OCI-LY7 (cell line): Measurements from ENCODE around the gene CRYL1. TPM values are rescaled to one million over a fixed set of nuclear protein-coding genes. Genes with fewer than 3 reads are reported as not detected.

Experiments used
- BruUV-seq: library from RNA; stranded (reverse); fragments of 400-500 nt; replicated peaks from 2 replicates; lab custom pipeline; 2021; lab: Mats Ljungman, UMichigan
- CTCF ChIA-PET: fragments of 300-600 bp; sonication (Branson Sonifier 250); formaldehyde crosslinking; loops from one replicate; lab custom pipeline; 2022; ENCODE audit warnings: antibody characterized with exemption; ENCODE audit not compliant: unreplicated experiment; lab: Charles Lee
- POLR2A ChIA-PET: fragments of 300-600 bp; sonication (Branson Sonifier 250); formaldehyde crosslinking; loops from one replicate; lab custom pipeline; 2022; ENCODE audit warnings: antibody characterized with exemption; lab: Charles Lee
- DNase-seq: peaks from one replicate; pipeline ENCODE4 v3.0.0-alpha.2; 2015; ENCODE audit warnings: low spot score
- H2AFZ ChIP-seq: fragments of 200-600 bp; sonication (generic), shearing (Covaris generic); 2 replicates; pipeline ENCODE4 v1.6.1; 2014; ENCODE audit warnings: mild to moderate bottlenecking, antibody characterized with exemption, low read length, moderate library complexity
- H3K27ac ChIP-seq: fragments of 200-600 bp; sonication (generic); 2 replicates; pipeline ENCODE4 v1.5.1; 2014; ENCODE audit warnings: mixed run types, low read depth, mild to moderate bottlenecking, moderate library complexity, low read length, inconsistent platforms; ENCODE audit not compliant: poor library complexity, severe bottlenecking
- H3K36me3 ChIP-seq: fragments of 200-600 bp; sonication (generic); 2 replicates; pipeline ENCODE4 v1.6.1; 2014; ENCODE audit warnings: mild to moderate bottlenecking, antibody characterized with exemption, low read length, moderate library complexity, mixed read lengths; ENCODE audit not compliant: insufficient read depth
- H3K4me1 ChIP-seq: fragments of 200-600 bp; sonication (generic); 2 replicates; pipeline ENCODE4 v1.5.1; 2014; ENCODE audit warnings: mild to moderate bottlenecking, low read length; ENCODE audit not compliant: insufficient read depth, poor library complexity, severe bottlenecking
- H3K4me2 ChIP-seq: fragments of 200-600 bp; sonication (generic); 2 replicates; pipeline ENCODE4 v1.6.1; 2014; ENCODE audit warnings: mild to moderate bottlenecking, low read length
- H3K4me3 ChIP-seq: fragments of 200-600 bp; sonication (generic); 2 replicates; pipeline ENCODE4 v1.5.1; 2014; ENCODE audit warnings: mild to moderate bottlenecking, low read depth, low read length; ENCODE audit not compliant: poor library complexity, severe bottlenecking
- H3K79me2 ChIP-seq: fragments of 200-600 bp; sonication (generic); 2 replicates; pipeline ENCODE4 v1.6.1; 2016; ENCODE audit warnings: low read depth, mild to moderate bottlenecking, low read length, moderate library complexity, mixed read lengths; ENCODE audit not compliant: insufficient read depth
- H3K9me2 ChIP-seq: fragments of 200-600 bp; sonication (generic); 2 replicates; pipeline ENCODE4 v1.6.1; 2016; ENCODE audit warnings: mild to moderate bottlenecking, low read length, mixed read lengths; ENCODE audit not compliant: insufficient read depth
- H3K9me3 ChIP-seq: fragments of 200-600 bp; sonication (generic); 2 replicates; pipeline ENCODE4 v1.6.1; 2014; ENCODE audit warnings: mild to moderate bottlenecking, mixed run types, low read length, mixed read lengths
- H4K20me1 ChIP-seq: fragments of 200-600 bp; sonication (generic); 2 replicates; pipeline ENCODE4 v1.6.1; 2014; ENCODE audit warnings: mild to moderate bottlenecking, antibody characterized with exemption, low read length, moderate library complexity, mixed read lengths; ENCODE audit not compliant: insufficient read depth
- CTCF ChIP-seq: fragments of 200-600 bp; sonication (generic); conservative IDR thresholded peaks from 2 replicates; pipeline ENCODE4 v1.5.1; 2014; ENCODE audit warnings: mild to moderate bottlenecking, antibody characterized with exemption, low read length, moderate library complexity, mixed read lengths
- EZH2phosphoT487 ChIP-seq: fragments of 200-600 bp; sonication (generic); IDR thresholded peaks from 2 replicates; pipeline ENCODE4 v1.6.1; 2018; ENCODE audit warnings: low read depth, borderline replicate concordance, mild to moderate bottlenecking, mixed run types, antibody characterized with exemption, low read length, moderate library complexity, mixed read lengths
- intact Hi-C: fragments of 100-400 bp; cut with micrococcal nuclease; formaldehyde crosslinking; loops from one replicate; pipeline ENCODE4 v1.10.0; 2022; ENCODE audit not compliant: unreplicated experiment
- total RNA-seq, 2 experiments: library from RNA; depleted of rRNA in 1 of 2; stranded (reverse); fragments of >200 nt in 1 of 2; shearing (Covaris generic) in 1 of 2; gene quantifications; 2 replicates each; pipeline ENCODE4 v1.2.3, GENCODE V29; 2014 to 2022

The CRYL1 gene
- total RNA-seq, 2 experiments from 2014 or later: not detected

GRCh38 chr13:20369886-20370361 lies 155.7 kb downstream of the CRYL1 start:
- ChIA-PET CTCF (no interaction called here), POLR2A (interaction anchor here (0.7 kb wide), 1 partner anchor 79 kb away, joined by 4 read pairs; no protein-coding TSS in a partner anchor)
- no peak for DNase-seq
- no peaks in the 10 kb centered on the region for H4K20me1 ChIP-seq
- H3K79me2 ChIP-seq: no peaks in the 10 kb centered on the region
- no peak overlapping the region for H2AFZ ChIP-seq
- no peak overlapping the region for H3K4me2 ChIP-seq
- no peak for TF ChIP-seq EZH2phosphoT487
- TF ChIP-seq CTCF: no peak
- H3K4me1 ChIP-seq: no peaks in the 10 kb centered on the region
- no peaks in the 10 kb centered on the region for H3K9me2 ChIP-seq
- H3K36me3 ChIP-seq: no peaks in the 10 kb centered on the region
- intact Hi-C loops: no loop called here
- no TSS peak for BruUV-seq
- H3K27ac ChIP-seq: no peak overlapping the region
- H3K9me3 ChIP-seq: no peaks in the 10 kb centered on the region
- H3K4me3 ChIP-seq: no peak overlapping the region

GRCh38 chr13:20366056-20366455 lies 159.6 kb downstream of the CRYL1 start:
- intact Hi-C loops: no loop called here
- CTCF ChIA-PET: no interaction called here

More at GRCh38 chr13:20366056-20366455, 159.6 kb downstream of the CRYL1 start:
- Histone ChIP-seq H2AFZ (no peak overlapping the region), H3K4me3 (no peak overlapping the region), H3K4me1 (no peaks in the 10 kb centered on the region), H3K79me2 (no peaks in the 10 kb centered on the region), H3K27ac (no peak overlapping the region), H4K20me1 (no peaks in the 10 kb centered on the region), H3K4me2 (no peak overlapping the region), H3K9me3 (no peaks in the 10 kb centered on the region), H3K9me2 (no peaks in the 10 kb centered on the region), H3K36me3 (no peaks in the 10 kb centered on the region)
- POLR2A ChIA-PET: interaction anchor here (1.0 kb wide), 1 partner anchor 85 kb away, joined by 3 read pairs; no protein-coding TSS in a partner anchor
- DNase-seq: no peak
- no peak for TF ChIP-seq CTCF
- no peak for TF ChIP-seq EZH2phosphoT487
- no TSS peak for BruUV-seq
